HCT116 (cell line): ENCODE data around the gene DNAJC9. TPM values are rescaled to one million over a fixed set of nuclear protein-coding genes. Genes with fewer than 3 reads are reported as not detected.

ENCODE experiments used
- ATAC-seq: fragments of 200-7000 bp; cut with Tn5 transposase; 2 replicates; pipeline ENCODE4 v1.9.1; 2020; ENCODE audit warnings: mild to moderate bottlenecking, moderate library complexity
- BruUV-seq: library from RNA; stranded (reverse); fragments of 400-500 nt; replicated peaks from 2 replicates; lab custom pipeline; 2021; lab: Mats Ljungman, UMichigan
- CTCF ChIA-PET: fragments of 300-600 bp; sonication (Branson Sonifier 250); formaldehyde crosslinking; loops from one replicate; lab custom pipeline; 2021; ENCODE audit warnings: antibody characterized with exemption; lab: Charles Lee
- POLR2A ChIA-PET: fragments of 300-600, 350-600 bp; sonication (Branson Sonifier 250); formaldehyde crosslinking; loops from one replicate; lab custom pipeline; 2021; ENCODE audit warnings: antibody characterized with exemption; lab: Charles Lee
- RAD21 ChIA-PET, 2 experiments: fragments of 300-600 bp; sonication (Branson Sonifier 250); formaldehyde crosslinking; loops; one replicate each; lab custom pipeline; 2023; ENCODE audit warnings: low total read pairs in 2 of 2; ENCODE audit not compliant: uncharacterized antibody in 2 of 2, unreplicated experiment in 2 of 2, low non-redundant PET in 1 of 2; lab: Charles Lee
- DNase-seq: peaks from one replicate; pipeline ENCODE4 v3.0.0-alpha.2; 2010; ENCODE audit warnings: low read depth, low spot score
- H2AFZ ChIP-seq: fragments of 200-600 bp; shearing (Covaris generic), sonication (generic); 2 replicates; pipeline ENCODE4 v1.6.1; 2017; ENCODE audit warnings: low read depth, mixed run types, mixed read lengths, antibody characterized with exemption, low read length; ENCODE audit not compliant: poor library complexity, severe bottlenecking
- H3K27ac ChIP-seq: 2 replicates; pipeline ENCODE4 v1.5.1; 2012; ENCODE audit warnings: low read depth, low read length
- H3K27me3 ChIP-seq: fragments of 200-600 bp; sonication (generic); 2 replicates; pipeline ENCODE4 v1.6.1; 2016; ENCODE audit warnings: mixed run types, low read length, mixed read lengths; ENCODE audit not compliant: insufficient read depth
- H3K36me3 ChIP-seq, 2 experiments: fragments of 200-500 bp in 1 of 2; fragments of 200-600 bp in 1 of 2; sonication (Bioruptor generic) in 1 of 2; sonication (generic) in 1 of 2; 2 replicates each; pipeline versions ENCODE4 v1.5.1 to v1.6.1; 2014 to 2016; ENCODE audit warnings: low read length in 2 of 2, inconsistent platforms in 1 of 2, mixed read lengths in 1 of 2, mixed run types in 1 of 2; ENCODE audit not compliant: insufficient read depth in 2 of 2, control insufficient read depth in 1 of 2
- H3K4me1 ChIP-seq, 2 experiments: fragments of 200-600 bp in 1 of 2; sonication (generic) in 1 of 2; 2 replicates each; pipeline versions ENCODE4 v1.5.1 to v1.6.1; 2012 to 2017; ENCODE audit warnings: low read length in 2 of 2, inconsistent platforms in 1 of 2, mild to moderate bottlenecking in 1 of 2, mixed read lengths in 1 of 2, mixed run types in 1 of 2, moderate library complexity in 1 of 2; ENCODE audit not compliant: insufficient read depth in 2 of 2, control insufficient read depth in 1 of 2
- H3K4me2 ChIP-seq: fragments of 200-600 bp; sonication (generic); 2 replicates; pipeline ENCODE4 v1.6.1; 2017; ENCODE audit warnings: mixed run types, low read length, mixed read lengths
- H3K4me3 ChIP-seq, 2 experiments: fragments of 200-600 bp in 1 of 2; sonication (generic) in 1 of 2; replicated peaks in 1 of 2; 2 replicates each; pipeline ENCODE4 v1.5.1; 2011 to 2016; ENCODE audit warnings: low read length in 2 of 2, control low read depth in 1 of 2, low read depth in 1 of 2, mild to moderate bottlenecking in 1 of 2, mixed read lengths in 1 of 2, mixed run types in 1 of 2
- H3K79me2 ChIP-seq: fragments of 200-600 bp; sonication (generic); 2 replicates; pipeline ENCODE4 v1.6.1; 2017; ENCODE audit warnings: mild to moderate bottlenecking, mixed run types, low read length, moderate library complexity, mixed read lengths; ENCODE audit not compliant: insufficient read depth
- H3K9ac ChIP-seq: fragments of 200-600 bp; sonication (generic); 2 replicates; pipeline ENCODE4 v1.6.1; 2016; ENCODE audit warnings: low read length, mixed read lengths
- H3K9me2 ChIP-seq: fragments of 200-600 bp; sonication (generic), shearing (Covaris generic); 2 replicates; pipeline ENCODE4 v1.6.1; 2017; ENCODE audit warnings: mixed run types, mild to moderate bottlenecking, moderate library complexity; ENCODE audit not compliant: insufficient read depth
- H3K9me3 ChIP-seq, 2 experiments: fragments of 200-500 bp in 1 of 2; fragments of 200-600 bp in 1 of 2; sonication (Bioruptor generic) in 1 of 2; sonication (generic) in 1 of 2; 2 replicates each; pipeline ENCODE4 v1.6.1; 2014 to 2017; ENCODE audit warnings: low read length in 2 of 2, mixed read lengths in 2 of 2, inconsistent platforms in 1 of 2, low read depth in 1 of 2, mild to moderate bottlenecking in 1 of 2, mixed run types in 1 of 2, moderate library complexity in 1 of 2; ENCODE audit not compliant: control insufficient read depth in 1 of 2, insufficient read depth in 1 of 2
- H4K20me1 ChIP-seq: fragments of 200-600 bp; sonication (generic), shearing (Covaris generic); 2 replicates; pipeline ENCODE4 v1.6.1; 2017; ENCODE audit warnings: mixed run types, mild to moderate bottlenecking, moderate library complexity; ENCODE audit not compliant: insufficient read depth
- CBX3 ChIP-seq: IDR thresholded peaks from 2 replicates; pipeline ENCODE4 v1.6.1; 2012; ENCODE audit warnings: low read depth
- EZH2phosphoT487 ChIP-seq: fragments of 200-600 bp; IDR thresholded peaks from 2 replicates; pipeline ENCODE4 v1.6.1; 2018; ENCODE audit warnings: antibody characterized with exemption, borderline replicate concordance
- FOSL1 ChIP-seq: IDR thresholded peaks from 2 replicates; pipeline ENCODE4 v1.6.1; 2012; ENCODE audit warnings: low read depth
- SP1 ChIP-seq: IDR thresholded peaks from 2 replicates; pipeline ENCODE4 v1.6.1; 2012; ENCODE audit warnings: low read depth
- SRF ChIP-seq: IDR thresholded peaks from 2 replicates; pipeline ENCODE4 v1.6.1; 2012; ENCODE audit warnings: low read depth
- ZNF274 ChIP-seq: fragments of 200-500 bp; sonication (Bioruptor generic); IDR thresholded peaks from 2 replicates; pipeline ENCODE4 v1.6.1; 2014; ENCODE audit warnings: mild to moderate bottlenecking, low read depth, low read length, inconsistent platforms
- intact Hi-C: fragments of 100-400 bp; cut with micrococcal nuclease; formaldehyde crosslinking; loops from 2 replicates; pipeline ENCODE4 v1.10.0; 2022
- total RNA-seq: library from RNA; stranded (reverse); gene quantifications from one replicate; pipeline ENCODE4 v1.2.1, GENCODE V29; 2021; ENCODE audit not compliant: unreplicated experiment

DNAJC9 gene
- total RNA-seq, 1 experiment from 2014 or later = 40.3 TPM

DNA sequence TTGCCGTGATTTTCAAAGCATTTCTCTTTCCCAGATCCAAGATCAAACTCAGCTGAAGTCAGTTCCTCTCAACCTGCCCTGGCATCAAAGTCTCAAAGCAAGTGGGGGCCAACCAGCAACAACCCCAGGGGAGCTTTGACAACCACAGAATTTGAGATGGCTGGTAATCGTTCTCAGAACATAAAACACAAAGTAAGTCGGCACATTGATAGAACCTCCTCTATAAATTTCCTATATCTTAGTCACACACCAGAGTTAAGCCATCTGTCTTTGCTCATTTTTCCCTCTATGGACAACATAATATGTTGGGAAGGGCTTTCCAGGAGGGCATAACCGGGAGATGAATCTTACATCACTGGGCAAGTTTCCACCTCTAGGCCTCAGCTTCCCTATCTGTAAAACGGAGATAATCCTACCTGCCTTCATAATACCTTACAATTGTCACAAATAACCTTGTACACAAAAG is 1.2 kb upstream of the DNAJC9 start:
- H3K27ac ChIP-seq = peak overlapping the region; percentile 92
- no TSS peak for BruUV-seq
- H4K20me1 ChIP-seq = peaks cover 3% of the 10 kb centered on the region; the same call in 1 of the 2 replicates
- H3K9ac ChIP-seq = peak overlapping the region; percentile 85
- no peak overlapping the region for H2AFZ ChIP-seq
- peaks cover 19 to 40% of the 10 kb centered on the region in 2 experiments for H3K4me1 ChIP-seq
- TF ChIP-seq EZH2phosphoT487 (no peak), SP1 (no peak), CBX3 (no peak), SRF (no peak)
- no peak for ATAC-seq
- H3K9me2 ChIP-seq = no peaks in the 10 kb centered on the region
- ChIA-PET POLR2A (interaction anchor here (2.0 to 2.6 kb wide), 3 partner anchors 15 to 247 kb away, joined by 5 to 14 read pairs (median 12); partner anchors contain the start of gene PPP3CB), CTCF (interaction anchor here (1.6 kb wide), 1 partner anchor 14 kb away, joined by 4 read pairs; no protein-coding TSS in a partner anchor), RAD21 (no interaction called here)
- H3K9me3 ChIP-seq = no peaks in the 10 kb centered on the region
- no peak for DNase-seq
- no peaks in the 10 kb centered on the region for H3K27me3 ChIP-seq
- intact Hi-C loops = loop anchor here (5.0 kb wide), 2 partner anchors 379 to 394 kb away; partner anchors contain the start of gene MYOZ1
- peak overlapping the region in 1 of 2 experiments; percentile 67; a peak in 3 of 4 replicates for H3K4me3 ChIP-seq
- H3K36me3 ChIP-seq = peaks cover 24 to 41% of the 10 kb centered on the region in 2 experiments
- H3K79me2 ChIP-seq = peaks cover 87% of the 10 kb centered on the region
- H3K4me2 ChIP-seq = peak overlapping the region; percentile 84

- TSS peak; percentile 96 for BruUV-seq
- Histone ChIP-seq H4K20me1 (peaks cover 3% of the 10 kb centered on the region; the same call in 1 of the 2 replicates), H3K27ac (peak overlapping the region; percentile 92), H2AFZ (no peak overlapping the region), H3K9me3 (no peaks in the 10 kb centered on the region), H3K4me1 (peaks cover 19 to 38% of the 10 kb centered on the region in 2 experiments), H3K9ac (peak overlapping the region; percentile 85), H3K36me3 (peaks cover 25 to 47% of the 10 kb centered on the region in 2 experiments), H3K9me2 (no peaks in the 10 kb centered on the region), H3K4me2 (peak overlapping the region; percentile 84), H3K4me3 (peak overlapping the region; percentile 67 to 86), H3K27me3 (no peaks in the 10 kb centered on the region), H3K79me2 (peaks cover 87% of the 10 kb centered on the region)
- ChIA-PET CTCF (interaction anchor here (1.4 to 1.6 kb wide), 2 partner anchors 15 to 16 kb away, joined by 4 to 5 read pairs; no protein-coding TSS in a partner anchor), RAD21 (no interaction called here), POLR2A (interaction anchor here (0.5 to 2.6 kb wide), 15 partner anchors 10 to 916 kb away, joined by 3 to 14 read pairs (median 3); partner anchors contain the start of gene PPP3CB)
- DNase-seq = no peak
- 0 out of 2 replicates have a peak, but pooled peaks have one; percentile 29 for TF ChIP-seq FOSL1
- no peak for TF ChIP-seq ZNF274
- no peak for ATAC-seq
- intact Hi-C loops = loop anchor here (2.0 to 5.0 kb wide), 3 partner anchors 165 to 395 kb away; partner anchors contain the start of gene MYOZ1
These were observed 629 bp upstream of the DNAJC9 start for GRCh38 chr10:73247509-73248258.
